ENCODE results near the gene PRKRIP1.
"Not testable (repeated sequence)": the region's sequence is repeated elsewhere in the genome, so short reads cannot be mapped to it uniquely, and the experiment has no call there.

The PRKRIP1 gene

DNA sequence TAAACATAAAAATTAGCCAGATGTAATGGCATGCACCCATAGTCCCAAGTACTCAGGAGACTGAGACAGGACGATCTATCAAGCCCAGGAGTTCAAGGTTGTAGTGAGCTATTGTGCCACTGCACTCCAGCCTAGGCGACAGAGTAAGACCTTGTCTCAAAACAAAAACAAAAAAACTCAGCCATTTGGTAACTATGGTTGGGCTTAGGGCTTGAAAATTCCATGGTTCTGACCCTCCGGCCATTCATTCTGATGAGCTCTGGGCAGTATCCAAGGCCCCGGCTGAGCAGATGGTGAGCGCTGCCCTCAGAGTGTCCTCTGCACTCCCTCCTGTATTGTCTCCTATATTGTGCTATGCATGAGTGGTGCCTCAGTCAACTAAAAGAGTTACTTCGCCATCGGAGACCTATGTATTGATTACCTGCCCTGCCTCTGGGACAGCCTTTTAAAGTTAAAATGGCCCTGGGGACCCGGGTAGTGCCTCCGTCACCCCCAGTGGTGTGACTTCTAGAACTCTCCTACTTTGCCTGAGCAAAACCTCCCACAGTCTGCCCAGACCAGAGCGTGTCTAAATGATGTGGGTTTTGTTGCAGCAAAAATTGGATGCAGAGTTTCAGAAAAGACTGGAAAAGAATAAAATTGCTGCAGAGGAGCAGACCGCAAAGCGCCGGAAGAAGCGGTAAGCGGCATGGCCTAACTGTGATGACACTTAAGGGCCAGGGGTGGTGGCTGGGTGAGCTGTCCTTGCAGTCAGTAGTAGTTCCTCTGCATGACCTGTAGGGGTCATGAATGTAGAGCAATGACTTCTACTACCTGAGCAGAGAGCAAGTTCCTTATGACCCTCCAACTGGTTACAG lies 8.1 kb downstream of the PRKRIP1 start:
- DNase-seq (ENCODE audit: low read depth in 2 of 2), result peak in 1 of 2 donors; percentile 17

DNA sequence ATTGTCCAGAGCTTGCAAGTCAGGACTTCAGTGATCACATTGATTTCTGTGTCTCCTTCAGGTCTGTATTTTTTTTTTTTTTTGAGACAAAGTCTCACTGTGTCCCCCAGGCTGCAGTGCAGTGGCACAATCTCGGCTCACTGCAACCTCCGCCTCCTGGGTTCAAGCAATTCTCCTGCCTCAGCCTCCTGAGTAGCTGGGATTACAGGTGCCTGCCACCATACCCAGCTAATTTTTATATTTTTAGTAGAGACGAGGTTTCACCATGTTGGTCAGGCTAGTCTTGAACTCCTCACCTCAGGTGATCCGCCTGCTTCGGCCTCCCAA lies 8.7 kb downstream of the PRKRIP1 start:
- DNase-seq (ENCODE audit: low read depth in 2 of 2), result not testable (repeated sequence)

DNA sequence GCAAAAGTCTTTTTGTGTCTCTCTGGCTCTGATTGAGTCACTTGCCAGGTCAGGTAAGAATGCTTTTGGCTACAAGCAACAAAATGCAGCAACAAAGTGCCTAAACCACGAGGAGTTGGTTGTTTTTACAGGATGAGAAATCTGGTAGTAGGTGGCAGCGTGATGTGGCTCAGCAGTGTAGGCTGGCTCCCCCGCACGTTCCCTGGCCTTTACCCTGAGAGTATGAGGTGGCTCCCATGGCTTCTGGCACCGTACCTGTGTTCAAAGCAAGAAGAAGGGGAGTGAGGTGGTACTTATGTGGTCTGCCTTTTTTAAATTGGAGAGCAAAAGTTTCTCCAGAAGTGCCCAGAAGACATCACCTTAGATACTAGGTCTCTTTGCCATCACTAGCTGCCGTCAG lies 11.7 kb downstream of the PRKRIP1 start:
- no peak for DNase-seq (ENCODE audit: low read depth in 2 of 2)

DNA sequence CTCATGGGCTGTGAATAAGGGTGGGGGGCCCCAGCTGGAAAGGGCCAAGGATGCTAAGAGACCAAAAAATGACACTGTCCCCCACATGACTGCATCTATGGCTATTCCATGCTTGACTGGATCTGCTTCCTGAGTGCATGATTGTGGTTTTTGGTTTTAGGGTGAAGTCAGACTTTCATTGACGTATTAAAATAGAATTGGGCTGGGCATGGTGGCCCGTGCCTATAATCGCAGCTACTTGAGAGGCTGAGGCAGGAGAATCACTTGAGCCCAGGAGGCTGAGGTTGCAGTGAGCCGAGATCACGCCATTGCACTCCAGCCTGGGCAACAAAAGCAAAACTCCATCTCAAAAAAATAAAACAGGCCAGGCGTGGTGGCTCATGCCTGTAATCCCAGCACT lies 12.4 kb downstream of the PRKRIP1 start:
- not testable (repeated sequence) for DNase-seq (ENCODE audit: low read depth in 2 of 2)

DNA sequence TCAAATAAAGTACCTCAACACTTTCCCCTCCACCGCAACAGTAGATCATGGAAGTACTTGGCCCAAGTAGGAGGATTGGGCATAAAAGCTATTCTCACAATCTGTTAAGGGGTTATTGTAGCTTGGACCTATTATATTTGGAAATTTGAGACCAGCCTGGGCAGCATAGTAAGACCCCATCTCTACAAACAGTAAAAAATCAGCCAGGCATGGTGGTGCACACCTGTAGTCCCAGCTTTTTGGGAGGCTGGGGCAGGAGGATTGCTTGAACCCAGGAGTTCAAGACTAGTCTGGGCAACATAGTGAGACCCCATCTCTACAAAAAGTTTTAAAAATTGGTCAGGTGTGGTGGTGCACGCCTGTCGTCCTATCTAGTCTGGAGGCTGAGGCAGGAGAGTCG lies 13.2 kb downstream of the PRKRIP1 start:
- no peak for DNase-seq (ENCODE audit: low read depth in 2 of 2)

DNA sequence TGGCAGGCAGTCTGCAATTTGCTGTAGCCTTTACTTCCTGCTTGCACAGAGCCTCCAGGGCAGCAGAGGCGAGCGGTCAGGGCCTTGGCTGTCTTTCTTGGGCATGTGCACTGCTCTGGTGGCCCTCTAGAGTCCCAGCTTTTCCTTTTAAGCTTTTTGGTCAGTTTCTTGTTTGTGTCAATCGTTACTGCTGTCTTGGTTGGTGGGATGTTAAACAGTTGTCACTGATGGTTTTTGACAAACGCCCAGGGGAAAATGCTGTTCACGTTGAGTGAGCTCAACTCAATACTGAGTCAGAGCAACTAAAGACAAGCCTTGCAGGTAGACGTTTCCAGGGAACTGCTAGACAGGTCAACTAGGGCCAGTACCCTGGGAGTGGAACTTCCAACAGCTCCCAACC lies 14.0 kb downstream of the PRKRIP1 start:
- no peak for DNase-seq (ENCODE audit: low read depth in 2 of 2)

DNA sequence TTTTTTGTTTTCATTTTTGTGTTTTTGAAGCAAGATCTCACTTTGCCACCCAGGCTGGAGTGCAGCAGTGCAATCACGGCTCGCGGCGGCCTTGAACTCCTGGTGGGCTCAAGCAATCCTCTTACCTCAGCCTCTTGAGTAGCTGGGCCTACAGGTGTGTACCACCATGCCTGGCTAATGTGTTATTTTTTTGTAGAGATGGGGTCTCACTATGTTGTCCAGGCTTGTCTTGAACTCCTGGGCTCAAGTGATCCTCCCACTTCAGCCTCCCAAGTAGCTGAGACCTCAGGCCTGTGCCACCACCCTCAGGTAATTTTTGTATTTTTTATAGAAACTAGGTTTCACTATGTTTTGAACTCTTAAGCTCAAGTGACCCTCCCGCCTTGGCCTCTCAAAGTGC lies 14.8 kb downstream of the PRKRIP1 start:
- no peak for DNase-seq (ENCODE audit: low read depth in 2 of 2)

DNA sequence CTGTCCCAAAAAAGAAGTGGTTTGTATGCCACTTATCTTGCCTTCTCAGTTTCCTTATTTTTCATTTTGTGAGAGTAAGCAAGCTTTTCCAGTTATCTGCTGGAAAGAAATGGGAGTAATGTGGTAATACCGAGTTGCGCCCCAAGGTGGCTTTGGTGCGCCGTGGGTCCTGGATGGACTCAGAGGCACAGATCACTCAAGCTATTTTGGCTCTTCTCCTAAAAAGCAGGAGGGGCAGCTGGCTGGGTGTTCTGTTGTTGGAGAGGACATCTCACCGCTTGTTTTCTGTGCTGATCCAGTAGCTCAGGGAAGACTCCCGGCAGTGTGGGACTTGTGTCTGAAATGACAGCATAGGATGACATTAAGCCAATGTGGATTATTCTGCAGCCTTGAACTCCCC lies 16.4 kb downstream of the PRKRIP1 start:
- no peak for DNase-seq (ENCODE audit: low read depth in 2 of 2)

DNA sequence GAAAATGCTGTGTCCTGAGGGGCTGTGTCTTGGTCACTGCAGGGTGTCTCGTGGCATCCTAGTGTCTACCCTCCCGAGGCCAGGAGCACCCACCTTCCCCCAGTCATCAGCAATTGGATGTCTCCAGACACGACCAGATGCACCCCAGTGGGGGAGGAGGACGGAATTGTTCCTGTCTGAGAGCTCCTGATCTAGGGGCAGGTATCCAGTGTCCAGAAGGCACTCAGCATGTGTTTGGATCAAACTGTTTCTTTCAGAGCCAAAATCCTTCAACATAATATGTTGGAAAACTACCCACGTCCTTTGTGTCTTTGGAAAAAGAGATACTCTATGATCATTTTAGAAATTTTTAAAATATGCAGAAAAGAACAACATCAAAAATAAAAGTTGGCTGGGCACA lies 16.9 kb downstream of the PRKRIP1 start:
- DNase-seq (ENCODE audit: low read depth in 2 of 2), result no peak

DNA sequence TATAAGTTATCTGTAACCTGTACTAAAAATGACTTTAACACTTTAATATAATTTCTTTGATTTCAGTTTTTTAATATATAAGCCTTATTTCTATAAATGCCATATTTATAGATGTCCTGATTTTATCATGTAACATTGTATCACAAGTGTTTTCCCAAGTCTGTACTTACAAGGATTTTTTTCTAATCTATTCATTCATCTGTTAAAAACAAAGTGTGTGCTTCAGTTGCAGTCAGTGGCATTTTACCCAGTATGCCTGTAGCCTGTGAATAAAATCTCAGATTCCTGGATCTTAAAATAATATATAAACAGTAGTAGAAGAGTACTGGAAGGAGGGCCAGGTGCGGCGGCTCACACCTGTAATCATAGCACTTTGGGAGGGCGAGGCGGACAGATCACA lies 17.4 kb downstream of the PRKRIP1 start:
- DNase-seq (ENCODE audit: low read depth in 2 of 2), result no peak

DNA sequence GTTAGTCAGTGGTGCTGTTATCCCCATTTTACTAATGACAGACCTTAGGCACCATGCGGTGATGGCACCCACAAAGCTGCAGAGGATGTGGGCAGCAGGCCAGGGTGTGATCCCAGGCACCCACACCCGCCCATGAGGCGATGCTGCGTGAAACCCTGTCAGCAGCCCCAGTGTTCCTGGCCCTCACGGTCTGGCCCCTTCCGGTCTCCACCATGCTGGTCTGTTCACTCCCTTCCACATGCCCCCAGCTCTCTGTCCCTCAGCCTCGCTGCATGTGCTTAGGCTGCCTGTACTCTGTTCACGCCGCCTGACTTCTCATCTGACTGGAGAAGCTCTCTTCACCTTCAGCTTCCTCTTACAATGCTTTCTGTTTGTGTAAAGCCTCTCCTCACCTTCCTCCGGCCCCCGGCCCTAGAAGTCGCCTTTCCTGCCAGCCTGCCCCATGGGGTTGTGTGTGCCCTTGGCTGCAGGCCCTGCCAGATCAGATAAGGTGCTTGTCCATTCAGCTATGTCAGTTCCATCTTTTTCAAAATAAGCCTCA lies 19.6 kb downstream of the PRKRIP1 start:
- peak; percentile 46 to 58 for DNase-seq (ENCODE audit: low read depth in 2 of 2)

DNA sequence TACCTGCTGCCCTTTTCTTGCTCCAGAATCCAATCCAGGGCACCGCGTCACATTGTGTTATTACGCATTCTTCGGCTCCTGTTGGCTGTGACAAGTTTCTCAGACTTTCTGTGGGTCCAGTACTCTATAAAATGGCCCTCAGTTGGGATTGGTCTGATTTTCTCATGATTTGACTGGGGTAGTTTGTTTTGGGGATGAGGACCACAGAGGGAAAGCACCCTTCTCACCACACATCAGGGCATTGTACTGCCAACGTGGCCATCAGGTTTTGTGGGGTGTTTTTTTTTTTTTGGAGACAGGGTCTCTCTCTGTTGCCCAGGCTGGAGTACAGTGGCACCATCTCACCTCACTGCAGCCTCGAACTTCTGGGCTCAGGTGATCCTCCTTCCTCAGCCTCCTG lies 20.2 kb downstream of the PRKRIP1 start:
- no peak for DNase-seq (ENCODE audit: low read depth in 2 of 2)

DNA sequence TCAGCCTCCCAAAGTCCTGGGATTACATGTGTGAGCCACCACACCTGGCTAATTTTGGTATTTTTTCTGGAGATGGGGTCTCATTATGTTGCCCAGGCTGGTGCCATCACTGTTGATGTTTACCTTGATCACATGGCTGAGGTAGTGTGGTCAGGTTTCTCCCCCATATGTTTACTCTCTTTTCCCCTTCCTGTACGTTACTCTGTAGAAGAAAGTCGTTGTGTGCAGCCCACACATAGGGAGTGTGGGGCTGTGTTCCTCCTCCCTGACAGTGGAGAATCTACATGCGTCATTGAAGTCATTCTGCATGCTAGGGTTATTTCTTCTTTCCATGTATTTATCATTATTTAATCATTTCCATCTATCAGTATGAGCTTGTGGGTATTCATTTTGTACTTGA lies 20.9 kb downstream of the PRKRIP1 start:
- no peak for DNase-seq (ENCODE audit: low read depth in 2 of 2)

DNA sequence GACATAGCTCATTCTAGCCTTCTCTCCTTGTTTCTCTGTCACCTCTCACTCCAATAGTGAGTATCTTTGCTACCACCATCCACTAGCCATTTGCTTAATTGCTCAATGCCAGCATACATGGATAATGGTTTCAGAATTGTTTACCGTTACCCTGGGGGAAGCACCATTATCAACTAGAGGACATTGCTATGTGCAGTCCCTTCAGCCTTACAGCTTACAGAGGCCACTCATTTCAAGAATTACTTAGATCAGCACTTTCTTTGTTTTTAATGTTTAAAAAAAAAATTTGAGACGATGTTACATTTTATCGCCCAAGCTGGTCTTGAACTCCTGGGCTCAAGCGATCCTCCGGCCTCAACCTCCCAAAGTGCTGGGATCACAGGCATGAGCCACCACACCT lies 22.4 kb downstream of the PRKRIP1 start:
- no peak for DNase-seq (ENCODE audit: low read depth in 2 of 2)

DNA sequence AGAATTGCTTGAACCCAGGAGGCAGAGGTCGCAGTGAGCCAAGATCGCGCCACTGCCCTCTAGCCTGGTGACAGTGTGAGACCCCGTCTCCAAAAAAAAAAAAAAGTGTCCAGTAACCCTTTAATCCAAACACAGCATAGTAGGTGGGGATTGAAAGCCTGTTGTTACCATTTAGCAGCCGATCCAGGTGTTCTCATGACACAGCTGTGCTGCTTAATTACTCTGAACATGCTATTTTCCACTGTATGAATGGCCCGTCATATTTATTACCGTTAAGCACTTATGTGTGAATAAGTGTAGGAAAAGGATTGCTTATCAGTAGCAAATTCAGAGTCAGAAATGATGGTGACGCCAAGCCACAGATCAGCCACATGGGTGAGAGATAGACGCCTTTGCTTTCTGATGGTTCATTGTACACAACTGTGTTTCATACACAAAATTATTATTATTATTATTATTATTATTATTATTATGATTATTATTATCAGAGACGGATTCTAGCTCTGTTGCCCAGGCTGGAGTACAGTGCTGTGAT lies 25.6 kb downstream of the PRKRIP1 start:
- DNase-seq (ENCODE audit: low read depth in 2 of 2), result no peak

DNA sequence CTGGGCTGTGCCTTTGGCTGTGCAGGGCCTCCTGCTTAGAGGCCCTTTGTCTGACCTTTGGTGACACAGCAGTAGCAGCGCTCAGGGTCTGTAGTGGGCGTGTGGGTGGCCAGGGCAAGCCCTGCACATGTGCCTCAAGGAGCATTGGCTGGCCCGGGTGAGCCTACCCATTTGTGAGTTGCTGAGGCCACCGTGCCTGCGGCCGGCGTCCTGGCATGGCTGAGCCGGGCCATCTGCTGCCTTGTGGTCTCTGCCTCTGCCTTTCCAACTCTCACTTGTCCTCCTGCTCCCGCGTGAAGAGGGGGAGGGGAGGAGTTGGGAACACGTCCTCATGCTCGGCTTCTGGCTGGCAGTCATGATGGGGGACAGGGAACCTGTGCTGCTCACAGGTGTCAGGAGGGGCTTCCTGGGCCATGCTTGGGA lies 28.0 kb downstream of the PRKRIP1 start:
- no peak for DNase-seq (ENCODE audit: low read depth in 2 of 2)

DNA sequence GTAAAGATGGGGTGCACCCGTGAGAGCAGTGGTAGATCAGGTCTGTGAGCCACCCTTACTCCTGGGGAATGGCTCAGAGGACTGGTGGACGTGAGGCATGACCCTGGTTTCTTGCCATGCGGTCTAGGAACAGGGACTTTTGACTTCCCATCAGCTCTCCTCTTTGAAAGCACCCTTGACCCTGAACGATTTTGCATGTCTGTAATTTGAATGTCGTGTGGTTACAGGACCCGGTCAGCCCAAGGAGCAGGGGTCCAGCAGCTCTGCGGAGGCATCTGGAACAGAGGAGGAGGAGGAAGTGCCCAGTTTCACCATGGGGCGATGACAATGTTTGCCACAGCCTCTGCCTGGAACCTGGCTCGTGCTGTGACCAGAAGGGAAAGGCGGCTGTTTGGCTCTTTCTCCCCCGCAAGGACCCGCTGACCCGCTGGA lies 28.6 kb downstream of the PRKRIP1 start:
- DNase-seq (ENCODE audit: low read depth in 2 of 2), result no peak

DNA sequence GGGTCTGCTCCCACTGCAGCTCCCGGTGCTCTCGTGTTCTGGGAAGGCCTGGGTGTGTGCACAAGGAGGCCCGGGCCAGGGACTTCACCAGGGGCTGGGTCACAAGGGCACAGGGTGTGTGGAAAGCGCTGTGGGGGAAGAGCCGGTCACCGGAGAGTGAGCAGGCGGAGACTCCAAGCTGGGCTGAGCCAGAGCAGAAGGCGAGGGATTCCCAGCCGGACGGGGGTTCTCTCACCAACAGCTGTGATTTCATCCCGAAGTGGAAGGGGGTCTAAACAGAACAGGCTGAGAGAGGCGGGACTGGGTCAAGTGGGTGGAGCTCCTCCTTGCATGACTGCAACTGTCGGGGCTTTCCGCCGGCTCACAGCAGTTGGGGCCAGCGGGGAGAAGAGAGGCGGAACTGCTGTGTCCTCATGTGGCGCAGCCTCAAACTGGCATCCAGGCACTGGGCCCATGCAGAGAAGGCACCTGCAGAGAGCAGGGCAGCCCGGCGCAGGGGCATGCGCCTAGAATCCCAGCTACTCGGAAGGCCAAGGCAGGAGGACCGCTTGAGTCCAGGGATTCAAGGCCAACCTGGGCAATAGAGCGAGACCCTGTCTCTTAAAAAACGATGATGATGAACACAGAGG lies 29.6 kb downstream of the PRKRIP1 start:
- peak; percentile 74 to 76 for DNase-seq (ENCODE audit: low read depth in 2 of 2)

DNA sequence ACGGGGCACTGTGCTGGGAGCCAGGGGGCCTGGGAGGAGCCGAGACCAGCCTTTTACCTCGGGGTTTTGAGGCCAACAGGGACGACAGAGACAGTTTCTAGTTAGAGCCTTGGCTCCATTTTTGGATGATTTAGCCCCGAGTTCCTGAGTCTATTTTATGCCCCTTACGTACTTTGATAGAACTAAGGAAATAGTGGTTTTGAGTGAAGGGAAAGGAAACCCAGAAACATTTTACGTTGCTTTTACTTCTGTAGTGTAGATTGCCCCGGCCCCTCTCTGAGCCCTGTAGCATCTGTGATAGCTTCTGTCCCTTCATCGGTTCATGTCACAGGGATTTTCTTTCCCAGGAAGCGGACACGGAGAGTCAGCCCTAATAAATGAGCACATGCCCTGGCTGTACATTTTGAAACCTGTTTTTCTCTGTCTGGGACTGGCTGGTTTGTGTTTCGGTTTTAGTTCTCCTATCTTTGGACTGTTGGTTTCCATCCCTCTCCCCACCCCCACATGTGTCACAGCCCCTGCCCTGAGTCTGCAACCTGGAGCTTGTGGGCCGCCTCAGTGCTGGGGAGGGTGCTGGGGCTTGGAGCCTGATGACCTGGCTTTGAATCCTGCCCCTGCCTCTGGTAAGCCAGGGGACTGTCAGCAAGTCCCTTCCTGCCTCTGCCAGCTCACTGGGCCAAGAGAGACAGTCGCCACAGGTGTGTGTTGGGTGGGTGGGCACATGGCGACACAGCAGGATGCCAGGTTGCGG lies 30.3 kb downstream of the PRKRIP1 start:
- peak; percentile 60 to 69 for DNase-seq (ENCODE audit: low read depth in 2 of 2)

DNA sequence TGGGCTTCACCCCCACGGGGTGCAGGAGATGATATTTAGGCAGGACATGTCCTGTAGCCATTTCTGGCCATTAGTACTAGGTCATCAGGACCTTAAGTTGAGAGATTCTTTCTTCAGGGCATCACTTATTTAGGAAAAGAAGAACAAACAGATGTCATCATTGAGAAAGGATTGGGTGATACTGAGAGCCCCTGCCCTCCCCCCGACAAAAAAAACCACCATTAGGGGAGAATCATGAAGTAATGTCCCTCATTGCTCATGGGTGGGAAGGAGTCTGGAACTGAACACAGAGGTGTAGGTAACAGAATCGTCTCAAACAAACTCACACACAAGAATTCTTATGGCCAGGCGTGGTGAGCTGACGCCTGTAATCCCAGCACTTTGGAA lies 30.8 kb downstream of the PRKRIP1 start:
- DNase-seq (ENCODE audit: low read depth in 2 of 2), result no peak

DNA sequence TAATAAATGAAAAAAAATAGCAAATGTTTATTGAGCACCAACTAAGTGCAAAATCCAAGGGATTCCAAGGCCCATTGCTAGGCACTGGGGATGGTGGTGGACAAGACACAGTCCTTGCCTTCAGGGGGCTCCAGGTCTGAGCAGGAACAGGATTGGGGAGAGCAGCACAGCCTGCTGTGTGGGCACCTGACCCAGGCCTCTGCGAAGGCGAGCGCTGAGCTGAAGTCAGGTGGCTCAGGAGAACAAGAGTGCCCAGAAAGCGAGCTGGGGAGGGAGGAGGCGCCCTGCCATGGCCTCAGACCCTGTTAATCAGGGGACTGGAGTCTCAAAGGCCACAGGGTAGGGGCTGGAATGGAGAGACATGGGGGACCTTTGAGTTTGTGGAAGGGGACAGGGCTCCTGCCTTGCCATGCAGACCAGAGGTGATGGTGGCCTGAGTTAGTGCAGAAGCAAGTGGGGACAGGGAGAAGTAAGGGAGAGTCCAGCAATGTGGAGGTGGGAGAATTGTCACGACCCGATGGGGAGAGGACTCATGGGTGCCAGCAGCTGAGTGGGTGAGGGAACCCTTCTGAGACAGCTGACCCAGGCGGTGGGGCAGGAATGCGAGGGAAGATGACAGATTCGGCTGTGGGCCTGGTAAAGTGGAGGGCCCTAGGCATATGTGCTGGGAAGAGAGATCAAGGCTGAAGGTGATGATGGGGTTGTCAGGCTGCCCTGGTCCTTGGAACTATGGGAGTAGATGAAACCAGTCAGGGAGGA lies 33.2 kb downstream of the PRKRIP1 start:
- DNase-seq (ENCODE audit: low read depth in 2 of 2), result no peak
